T-helper 2 cell treated with Interferon-gamma antibody and Interleukin-4, amounts not matched to agents 5 μg/mL and 100 μg/mL, for 36 hours (primary cell): ENCODE results near the gene ADK.
"Not testable (repeated sequence)": the region's sequence is repeated elsewhere in the genome, so short reads cannot be mapped to it uniquely, and the experiment has no call there.

Source experiments
- DNase-seq: peaks from one replicate; pipeline ENCODE4 v3.0.0; 2021; ENCODE audit warnings: low spot score
- H3K27ac Mint-ChIP-seq: one replicate; pipeline ENCODE4 v1.8.0; 2021; ENCODE audit warnings: mild to moderate bottlenecking, mixed read lengths
- H3K27me3 Mint-ChIP-seq: one replicate; pipeline ENCODE4 v1.8.0; 2021; ENCODE audit warnings: low read depth, mixed read lengths
- H3K36me3 Mint-ChIP-seq: one replicate; pipeline ENCODE4 v1.8.0; 2021; ENCODE audit warnings: low read depth, mixed read lengths
- H3K4me1 Mint-ChIP-seq: one replicate; pipeline ENCODE4 v1.8.0; 2021; ENCODE audit warnings: low read depth, mixed read lengths
- H3K4me3 Mint-ChIP-seq: one replicate; pipeline ENCODE4 v1.8.0; 2022; ENCODE audit warnings: mild to moderate bottlenecking, moderate library complexity, mixed read lengths
- H3K9me3 Mint-ChIP-seq: one replicate; pipeline ENCODE4 v1.8.0; 2021; ENCODE audit warnings: mixed read lengths

The ADK gene

GRCh38 chr10:74573497-74573896 is 422.5 kb downstream of the ADK start:
- H3K9me3 Mint-ChIP-seq, H3K27ac Mint-ChIP-seq, DNase-seq, H3K27me3 Mint-ChIP-seq, H3K4me1 Mint-ChIP-seq, H3K4me3 Mint-ChIP-seq: not testable (repeated sequence)
- peaks cover 28% of the 10 kb centered on the region for H3K36me3 Mint-ChIP-seq

DNA sequence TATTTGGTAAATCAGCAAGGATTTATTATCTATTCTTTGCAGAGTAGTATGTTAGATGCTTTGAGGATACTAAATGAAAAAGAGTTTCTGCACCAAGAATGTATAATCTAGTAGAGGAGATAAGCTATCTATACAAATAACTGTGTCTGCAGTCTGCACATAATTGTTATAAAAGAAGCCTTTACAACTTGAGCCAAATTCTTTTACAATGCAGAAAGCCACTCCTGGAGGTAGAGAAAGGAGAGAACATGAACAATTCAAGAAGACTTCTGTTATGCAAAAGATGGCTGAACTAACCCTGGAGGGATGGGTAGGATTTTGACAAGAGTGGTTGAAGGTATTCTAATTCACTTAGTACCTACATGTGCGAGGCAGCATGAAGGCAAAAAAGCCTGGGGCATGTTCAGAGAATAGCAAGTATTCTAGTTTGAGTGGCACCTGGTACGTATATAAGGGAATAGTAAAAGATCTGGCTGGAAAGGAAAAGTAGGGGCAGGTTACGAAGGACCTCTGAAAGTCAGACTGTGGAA is 424.2 kb downstream of the ADK start:
- H3K4me1 Mint-ChIP-seq, result peaks cover 6% of the 10 kb centered on the region
- no peak overlapping the region for H3K27ac Mint-ChIP-seq
- peaks cover 21% of the 10 kb centered on the region for H3K36me3 Mint-ChIP-seq
- no peak overlapping the region for H3K4me3 Mint-ChIP-seq
- no peak for DNase-seq
- no peaks in the 10 kb centered on the region for H3K27me3 Mint-ChIP-seq
- peaks cover 12% of the 10 kb centered on the region for H3K9me3 Mint-ChIP-seq

- Mint-ChIP-seq H3K36me3 (peaks cover 25% of the 10 kb centered on the region), H3K4me1 (peaks cover 9% of the 10 kb centered on the region), H3K27me3 (no peaks in the 10 kb centered on the region), H3K4me3 (no peak overlapping the region), H3K27ac (no peak overlapping the region), H3K9me3 (peaks cover 18% of the 10 kb centered on the region)
- DNase-seq, result no peak
Observed at GRCh38 chr10:74575912-74576311, 424.9 kb downstream of the ADK start.

DNA sequence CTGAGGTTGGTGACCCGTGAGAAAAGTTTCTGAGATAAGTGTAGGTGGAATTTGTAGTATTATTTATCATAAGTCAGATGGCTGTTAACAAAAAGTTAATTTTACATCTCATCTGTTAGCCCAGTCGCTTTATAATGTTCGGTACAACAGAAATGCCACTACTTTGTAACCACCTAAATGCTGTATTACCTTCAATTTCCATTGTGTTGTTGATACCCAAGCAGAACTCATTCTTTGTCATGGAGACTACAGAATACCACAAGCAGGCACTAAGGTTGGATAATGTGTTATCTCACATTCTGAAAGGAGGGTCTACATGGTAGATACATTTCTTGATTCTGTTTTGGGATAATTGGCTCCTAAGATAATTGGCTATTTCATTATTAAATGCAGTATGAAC is 425.6 kb downstream of the ADK start:
- Mint-ChIP-seq H3K4me1 (peaks cover 11% of the 10 kb centered on the region), H3K4me3 (no peak overlapping the region), H3K27ac (no peak overlapping the region), H3K9me3 (peaks cover 24% of the 10 kb centered on the region), H3K27me3 (no peaks in the 10 kb centered on the region), H3K36me3 (peaks cover 27% of the 10 kb centered on the region)
- DNase-seq, result no peak

DNA sequence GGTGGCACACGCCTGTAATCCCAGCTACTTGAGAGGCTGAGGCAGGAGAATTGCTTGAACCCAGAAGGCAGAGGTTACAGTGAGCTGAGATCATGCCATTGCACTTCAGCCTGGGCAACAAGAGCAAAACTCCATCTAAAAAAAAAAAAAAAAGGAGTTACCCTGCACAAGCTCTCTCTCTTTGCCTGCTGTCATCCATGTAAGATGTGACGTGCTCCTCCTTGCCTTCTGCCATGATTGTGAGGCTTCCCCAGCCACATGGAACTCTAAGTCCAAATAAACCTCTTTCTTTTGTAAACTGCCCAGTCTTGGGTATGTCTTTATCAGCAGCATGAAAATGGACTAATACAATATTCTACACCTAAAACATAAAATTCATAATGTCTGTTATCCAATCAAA is 429.4 kb downstream of the ADK start:
- Mint-ChIP-seq H3K9me3 (peaks cover 22% of the 10 kb centered on the region), H3K4me1 (peaks cover 32% of the 10 kb centered on the region), H3K36me3 (peaks cover 20% of the 10 kb centered on the region)
- H3K27ac Mint-ChIP-seq, DNase-seq, H3K27me3 Mint-ChIP-seq, H3K4me3 Mint-ChIP-seq: not testable (repeated sequence)

GRCh38 chr10:74582566-74582965 is 431.5 kb downstream of the ADK start:
- Mint-ChIP-seq H3K36me3 (peaks cover 15% of the 10 kb centered on the region), H3K4me1 (peaks cover 44% of the 10 kb centered on the region), H3K9me3 (peaks cover 22% of the 10 kb centered on the region), H3K4me3 (no peak overlapping the region), H3K27ac (no peak overlapping the region), H3K27me3 (no peaks in the 10 kb centered on the region)
- DNase-seq, result no peak

DNA sequence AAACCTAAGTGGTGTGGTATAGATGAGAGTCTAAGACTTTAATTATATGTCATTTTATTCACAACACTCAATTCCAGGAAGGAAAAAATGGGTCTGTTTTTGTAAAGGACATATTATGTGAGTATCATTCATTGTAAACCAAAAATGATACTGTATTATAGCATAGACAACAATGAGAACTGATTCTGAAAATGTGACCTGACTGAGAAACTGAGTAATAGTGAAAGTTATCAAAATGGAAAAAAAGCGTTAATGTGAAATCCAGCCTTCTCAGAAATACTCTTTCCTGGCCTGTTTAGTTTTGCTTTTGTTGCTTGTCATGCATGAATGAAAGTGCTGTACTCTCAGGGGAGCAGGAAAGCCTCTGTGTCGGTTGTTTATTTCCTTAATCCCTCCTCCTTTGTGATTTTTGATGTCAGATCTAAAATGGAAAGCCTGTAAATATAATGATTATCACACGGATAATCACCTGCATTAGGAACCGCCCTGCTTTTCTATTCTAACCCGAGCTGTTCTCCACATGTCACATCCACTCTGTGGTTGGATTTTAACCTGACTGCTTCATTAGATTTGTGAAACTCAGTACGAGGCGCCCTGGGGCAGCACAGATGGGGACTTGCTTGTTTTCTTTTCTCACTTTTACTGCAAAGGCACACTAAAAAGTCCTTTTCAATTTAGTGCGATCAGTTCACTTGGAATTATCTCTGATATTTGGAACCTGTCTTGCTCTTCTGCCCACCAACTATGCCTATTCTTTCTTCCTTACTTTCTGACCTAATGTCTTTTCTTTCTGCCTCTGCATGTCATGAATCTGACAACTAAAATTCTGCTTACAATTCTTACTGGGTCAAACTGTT is 434.4 kb downstream of the ADK start:
- Mint-ChIP-seq H3K4me3 (peak overlapping the region; percentile 78), H3K4me1 (peaks cover 64% of the 10 kb centered on the region), H3K27ac (peak overlapping the region; percentile 96), H3K9me3 (peaks cover 13% of the 10 kb centered on the region), H3K36me3 (peaks cover 22% of the 10 kb centered on the region), H3K27me3 (no peaks in the 10 kb centered on the region)
- DNase-seq, result peak; percentile 76

DNA sequence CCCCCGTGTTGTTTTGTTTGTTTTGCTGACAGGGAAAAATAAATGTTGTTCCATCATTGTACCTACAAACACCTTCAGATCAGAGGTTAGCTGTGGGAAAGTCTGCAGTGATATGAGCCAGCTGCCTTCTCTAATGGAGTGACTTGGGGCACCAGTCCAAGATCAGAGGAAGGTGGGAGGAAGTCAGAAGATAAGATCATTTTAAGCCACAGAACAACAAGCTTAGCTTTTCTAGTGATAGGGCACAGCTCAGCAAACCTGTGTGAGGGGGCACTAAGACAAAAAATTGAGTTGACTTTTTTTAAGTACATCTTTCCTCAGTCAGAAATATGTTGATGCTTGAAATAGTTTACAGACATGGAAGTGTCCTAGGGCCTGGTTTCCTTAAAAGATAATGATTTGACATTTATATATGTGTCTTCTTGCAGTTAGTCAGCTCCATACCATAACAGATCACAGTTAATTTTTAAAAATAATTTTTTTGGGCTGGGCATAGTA is 435.1 kb downstream of the ADK start:
- Mint-ChIP-seq H3K27me3 (no peaks in the 10 kb centered on the region), H3K36me3 (peaks cover 19% of the 10 kb centered on the region), H3K27ac (peak overlapping the region; percentile 96), H3K9me3 (peaks cover 6% of the 10 kb centered on the region), H3K4me3 (peak overlapping the region; percentile 78), H3K4me1 (peaks cover 63% of the 10 kb centered on the region)
- peak; percentile 57 for DNase-seq

- no peaks in the 10 kb centered on the region for H3K27me3 Mint-ChIP-seq
- DNase-seq, result no peak
- H3K4me1 Mint-ChIP-seq, result peaks cover 61% of the 10 kb centered on the region
- H3K27ac Mint-ChIP-seq, result peak overlapping the region; percentile 78
- peaks cover 14% of the 10 kb centered on the region for H3K36me3 Mint-ChIP-seq
- H3K9me3 Mint-ChIP-seq, result no peaks in the 10 kb centered on the region
- peak overlapping the region; percentile 60 for H3K4me3 Mint-ChIP-seq
Observed at GRCh38 chr10:74587109-74587854, 436.3 kb downstream of the ADK start.

GRCh38 chr10:74589226-74589673 is 438.2 kb downstream of the ADK start:
- H3K4me1 Mint-ChIP-seq, result peaks cover 56% of the 10 kb centered on the region
- H3K9me3 Mint-ChIP-seq, result no peaks in the 10 kb centered on the region
- peak overlapping the region; percentile 72 for H3K27ac Mint-ChIP-seq
- H3K27me3 Mint-ChIP-seq, result no peaks in the 10 kb centered on the region
- peak; percentile 78 for DNase-seq
- peaks cover 12% of the 10 kb centered on the region for H3K36me3 Mint-ChIP-seq
- H3K4me3 Mint-ChIP-seq, result peak overlapping the region; percentile 9

DNA sequence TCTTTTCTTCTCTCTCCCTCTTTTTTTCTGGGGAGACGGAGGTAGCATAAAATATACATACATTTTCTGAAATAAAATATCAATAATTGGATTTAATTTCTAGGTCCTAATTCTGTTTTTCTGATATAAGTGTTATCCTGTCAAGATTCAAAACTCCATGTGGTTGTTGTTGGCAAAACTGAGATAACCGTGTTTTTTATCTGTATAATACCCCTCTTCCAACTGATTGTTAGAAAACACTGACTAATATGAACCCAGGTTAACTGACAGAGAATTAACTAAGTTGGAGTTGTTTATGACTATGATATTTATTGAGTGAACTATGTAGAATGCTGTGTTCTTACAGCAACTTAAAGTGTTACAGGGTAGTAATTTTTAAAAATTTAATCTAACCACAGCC is 438.8 kb downstream of the ADK start:
- DNase-seq, result no peak
- Mint-ChIP-seq H3K9me3 (no peaks in the 10 kb centered on the region), H3K4me3 (no peak overlapping the region), H3K4me1 (peaks cover 52% of the 10 kb centered on the region), H3K27me3 (no peaks in the 10 kb centered on the region), H3K36me3 (peaks cover 12% of the 10 kb centered on the region), H3K27ac (peak overlapping the region; percentile 75)

GRCh38 chr10:74593470-74593869 is 442.4 kb downstream of the ADK start:
- Mint-ChIP-seq H3K9me3 (no peaks in the 10 kb centered on the region), H3K36me3 (peaks cover 10% of the 10 kb centered on the region), H3K4me1 (peaks cover 35% of the 10 kb centered on the region), H3K27me3 (no peaks in the 10 kb centered on the region), H3K4me3 (no peak overlapping the region), H3K27ac (no peak overlapping the region)
- no peak for DNase-seq

DNA sequence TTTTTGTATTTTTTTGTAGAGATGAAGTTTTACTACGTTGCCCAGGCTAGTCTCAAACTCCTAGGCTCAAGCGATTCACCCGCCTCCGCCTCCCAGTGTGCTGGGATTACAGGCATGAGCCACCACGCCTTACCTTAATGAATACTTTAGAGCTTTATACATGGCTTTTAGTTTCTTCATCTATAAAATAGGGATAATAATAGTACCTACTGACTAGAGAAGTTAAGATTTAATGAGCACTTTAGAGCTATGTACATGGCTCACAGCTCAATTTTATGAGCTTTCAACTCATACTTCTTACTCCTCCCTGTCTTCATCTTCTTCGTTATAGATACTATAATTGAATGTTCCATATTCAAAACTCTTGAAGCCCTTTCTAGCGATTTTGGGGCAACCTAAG is 445.7 kb downstream of the ADK start:
- Mint-ChIP-seq H3K27ac (no peak overlapping the region), H3K27me3 (no peaks in the 10 kb centered on the region), H3K4me1 (peaks cover 20% of the 10 kb centered on the region), H3K4me3 (no peak overlapping the region), H3K36me3 (peaks cover 9% of the 10 kb centered on the region), H3K9me3 (no peaks in the 10 kb centered on the region)
- no peak for DNase-seq
